ENCODE data around the gene CHP1.
A peak's percentile ranks its signal among the peaks of the same experiment; 100 is the strongest.
"Not testable (repeated sequence)": the region's sequence is repeated elsewhere in the genome, so short reads cannot be mapped to it uniquely, and the experiment has no call there.

The CHP1 gene

GRCh38 chr15:41258750-41259471 is 27.8 kb downstream of the CHP1 start:
- DNase-seq: no peak

GRCh38 chr15:41259546-41260189 is 28.6 kb downstream of the CHP1 start:
- no peak for DNase-seq

- not testable (repeated sequence) for DNase-seq
Measured at GRCh38 chr15:41260924-41261323, 29.9 kb downstream of the CHP1 start.

DNA sequence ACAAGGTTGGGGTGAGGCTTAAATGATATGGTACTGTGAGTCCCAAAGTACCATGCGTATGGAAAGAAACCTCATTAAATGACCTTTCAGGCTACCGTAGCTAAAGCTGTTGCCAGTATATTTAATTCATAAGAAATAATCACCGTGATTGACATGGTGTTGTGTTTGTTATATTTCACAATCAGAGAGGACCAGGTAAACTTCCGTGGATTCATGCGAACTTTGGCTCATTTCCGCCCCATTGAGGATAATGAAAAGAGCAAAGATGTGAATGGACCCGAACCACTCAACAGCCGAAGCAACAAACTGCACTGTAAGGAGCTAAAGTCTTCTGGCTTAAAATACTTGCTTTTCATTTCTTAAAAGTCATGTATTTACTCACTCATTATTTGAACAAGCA is 31.5 kb downstream of the CHP1 start:
- DNase-seq: no peak

DNA sequence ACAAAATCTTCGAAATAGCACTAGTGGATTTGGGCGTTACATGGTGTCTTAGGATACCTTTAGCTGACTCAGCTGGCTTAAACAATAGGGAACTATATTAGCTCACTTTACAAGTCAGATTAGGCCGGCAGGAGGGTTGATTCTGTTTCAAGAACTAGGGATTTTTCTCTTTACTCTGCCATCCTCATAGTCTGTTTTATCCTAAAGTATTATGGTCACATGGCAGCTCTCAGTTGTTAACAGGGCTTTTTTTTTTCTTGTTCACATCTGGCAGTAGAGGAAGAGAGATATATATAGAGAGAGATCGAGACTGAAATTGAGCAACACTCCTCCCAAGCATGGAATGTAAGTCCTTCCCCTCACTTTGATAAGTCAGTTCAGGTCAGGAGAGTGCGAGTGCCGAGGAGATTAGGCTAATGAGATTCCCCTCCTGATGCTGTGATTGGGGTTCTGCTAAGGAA is 32.9 kb downstream of the CHP1 start:
- DNase-seq: no peak

DNA sequence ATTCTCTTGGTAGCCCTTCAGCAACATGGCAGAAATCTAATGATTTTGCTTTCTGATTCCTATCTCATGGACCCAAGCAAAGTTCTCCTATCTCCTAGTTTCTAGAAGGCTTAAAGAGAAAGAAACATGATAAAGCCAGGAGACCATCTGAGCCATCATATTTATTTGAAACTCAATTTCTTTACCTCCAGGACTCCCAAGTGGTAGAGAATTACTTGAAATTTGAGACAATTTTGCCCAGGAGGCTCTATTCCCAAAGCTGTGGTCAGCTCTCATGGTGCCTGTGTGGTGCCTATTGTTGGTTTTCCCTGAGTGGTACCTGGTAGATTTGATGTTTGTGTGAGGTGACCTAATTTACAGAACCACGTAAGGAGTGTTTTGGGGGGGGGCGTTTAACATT is 38.8 kb downstream of the CHP1 start:
- DNase-seq: no peak

DNA sequence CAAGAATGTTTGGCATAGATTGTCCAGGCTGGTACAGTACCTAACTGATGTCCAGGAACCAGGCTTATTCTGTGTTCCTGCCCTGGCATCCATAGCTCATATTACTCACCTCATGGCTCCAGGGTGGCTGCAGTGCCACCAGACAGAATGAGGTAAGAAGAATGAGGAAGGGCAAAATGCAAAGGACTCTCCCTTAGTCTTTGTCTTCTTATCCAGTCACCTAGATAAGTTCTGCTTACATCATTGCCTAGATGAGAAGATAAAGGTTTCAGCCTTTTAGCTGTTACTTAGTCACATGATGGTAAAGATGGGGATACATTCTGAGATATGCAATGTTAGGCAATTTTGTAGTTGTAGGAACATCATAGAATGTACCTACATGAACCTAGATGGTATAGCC is 45.8 kb downstream of the CHP1 start:
- DNase-seq: no peak

GRCh38 chr15:41278319-41278718 is 47.3 kb downstream of the CHP1 start:
- no peak for DNase-seq

GRCh38 chr15:41279535-41280283 is 48.6 kb downstream of the CHP1 start:
- no peak for DNase-seq

DNA sequence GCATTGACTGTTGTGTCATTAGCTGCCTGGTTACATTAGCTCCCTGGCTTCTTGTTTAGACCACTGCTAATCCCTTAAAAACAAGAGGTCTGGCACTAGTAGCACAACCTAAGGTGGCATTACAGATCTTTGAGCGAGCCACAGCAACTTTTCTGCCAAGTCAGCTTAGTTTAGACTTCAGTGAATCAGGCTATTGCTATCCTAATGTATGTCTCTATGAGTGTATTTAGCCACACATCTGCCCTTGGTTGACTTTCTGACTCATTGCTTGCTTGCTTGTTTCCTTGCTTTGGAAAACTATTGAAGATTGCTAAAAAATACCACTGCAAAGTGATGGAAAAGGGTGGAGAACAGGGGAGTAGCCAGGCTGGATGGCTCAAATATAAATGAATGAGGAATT is 50.2 kb downstream of the CHP1 start:
- DNase-seq: no peak

DNA sequence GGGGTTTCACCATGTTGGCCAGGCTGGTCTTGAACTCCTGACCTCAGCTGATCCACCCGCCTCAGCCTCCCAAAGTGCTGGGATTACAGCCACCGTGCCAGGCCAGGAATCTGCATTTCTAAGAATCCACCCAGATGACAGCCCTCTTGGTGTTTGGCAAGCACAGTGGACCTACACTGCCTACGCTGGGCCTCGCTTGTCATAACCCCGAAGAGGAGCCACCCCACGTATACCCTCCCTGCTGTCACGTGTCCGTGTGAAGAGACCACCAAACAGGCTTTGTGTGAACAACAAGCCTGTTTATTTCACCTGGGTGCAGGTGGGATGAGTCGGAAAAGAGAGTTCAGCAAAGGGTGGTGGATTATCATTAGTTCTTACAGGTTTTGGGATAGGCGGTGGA is 51.4 kb downstream of the CHP1 start:
- not testable (repeated sequence) for DNase-seq

- not testable (repeated sequence) for DNase-seq
Measured at GRCh38 chr15:41282980-41283652, 52.0 kb downstream of the CHP1 start.

GRCh38 chr15:41283653-41284426 is 52.8 kb downstream of the CHP1 start:
- peak; percentile 97 for DNase-seq

- no peak for DNase-seq
Measured at GRCh38 chr15:41284427-41285177, 53.5 kb downstream of the CHP1 start.

GRCh38 chr15:41285285-41285684 is 54.2 kb downstream of the CHP1 start:
- no peak for DNase-seq

GRCh38 chr15:41286665-41287333 is 55.7 kb downstream of the CHP1 start:
- no peak for DNase-seq

GRCh38 chr15:41288464-41288863 is 57.4 kb downstream of the CHP1 start:
- DNase-seq: no peak

DNA sequence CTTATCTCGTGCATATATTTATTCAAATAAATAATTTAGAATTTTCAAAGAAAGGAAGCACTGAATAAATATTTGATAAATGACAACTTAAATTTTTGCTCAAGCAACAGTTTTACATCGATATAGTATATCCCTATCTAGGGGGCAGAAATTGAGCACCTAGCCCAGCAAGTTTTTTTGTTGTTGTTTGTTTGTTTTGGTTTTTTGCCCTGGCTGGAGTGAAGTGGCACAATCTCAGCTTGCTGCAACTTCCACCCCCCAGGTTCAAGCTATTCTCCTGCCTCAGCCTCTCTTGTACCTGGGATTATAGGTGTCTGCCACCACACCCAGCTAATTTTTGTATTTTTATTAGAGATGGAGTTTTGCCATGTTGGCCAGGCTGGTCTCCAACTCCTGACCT is 58.9 kb downstream of the CHP1 start:
- DNase-seq: no peak

DNA sequence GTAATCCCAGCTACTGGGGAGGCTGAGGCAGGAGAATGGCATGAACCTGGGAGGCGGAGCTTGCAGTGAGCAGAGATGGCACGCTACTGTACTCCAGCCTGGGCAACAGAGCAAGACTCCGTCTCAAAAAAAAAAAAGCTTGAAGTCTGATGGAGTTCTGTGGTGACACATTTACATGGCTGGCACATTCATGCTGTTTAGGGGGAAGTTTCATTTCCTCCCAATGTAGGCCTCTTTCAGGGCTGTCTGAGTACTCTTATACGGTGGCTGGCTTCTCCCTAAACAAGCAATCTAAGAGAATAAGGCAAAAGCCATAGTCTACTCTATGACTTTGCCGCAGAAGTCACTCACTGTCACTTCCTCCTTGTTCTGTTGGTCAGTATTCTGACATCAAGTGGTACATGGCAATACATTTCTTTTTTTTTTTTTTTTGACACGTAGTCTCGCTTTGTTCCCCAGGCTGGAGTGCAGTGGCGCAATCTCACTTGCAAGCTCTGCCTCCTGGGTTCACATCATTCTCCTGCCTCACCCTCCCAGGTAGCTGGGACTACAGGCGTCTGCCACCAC is 60.1 kb downstream of the CHP1 start:
- DNase-seq: peak; percentile 35

DNA sequence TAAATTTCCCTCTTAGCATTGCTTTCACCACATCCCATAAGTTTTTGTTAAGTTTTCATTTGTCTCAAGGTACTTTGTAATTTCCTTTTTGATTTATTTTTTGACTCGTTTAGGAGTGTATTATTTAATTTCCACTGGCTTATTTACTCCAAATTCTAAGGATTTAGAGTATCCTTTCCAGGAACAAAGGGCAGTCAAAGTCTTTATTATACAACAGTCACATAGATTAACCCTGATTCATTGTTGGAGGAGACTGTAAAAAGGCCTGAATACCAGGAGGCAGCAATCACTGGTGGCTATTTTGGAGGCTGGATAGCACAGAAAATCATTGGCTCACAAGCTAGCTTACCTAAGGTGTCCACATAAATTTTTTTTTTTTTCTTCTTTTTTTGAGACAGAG is 61.5 kb downstream of the CHP1 start:
- DNase-seq: no peak

DNA sequence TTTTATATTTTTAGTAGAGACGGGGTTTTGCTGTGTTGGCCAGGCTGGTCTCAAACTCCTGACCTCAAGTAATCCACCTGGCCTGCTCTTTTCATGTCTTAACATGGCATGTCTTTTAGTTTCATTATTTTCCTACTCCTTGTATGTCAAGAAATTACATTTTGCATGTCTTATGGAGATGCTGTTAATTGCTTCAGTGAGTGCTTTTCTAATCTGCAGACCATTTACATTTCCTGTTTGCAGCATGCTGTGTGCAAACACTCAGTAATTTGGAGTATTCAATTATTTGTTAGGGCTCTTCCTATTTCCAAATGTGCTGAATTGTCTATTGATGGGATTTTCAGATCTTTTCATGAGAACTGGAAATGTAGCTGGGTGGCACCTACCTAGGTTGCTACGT is 70.1 kb downstream of the CHP1 start:
- DNase-seq: not testable (repeated sequence)
